SK-N-SH (cell line): ENCODE data around the gene CHST15. TPM values are rescaled to one million over a fixed set of nuclear protein-coding genes. Genes with fewer than 3 reads are reported as not detected.

ENCODE experiments used
- CTCF ChIA-PET: fragments of 300-600, 350-600 bp; formaldehyde crosslinking; extraction: SDS; loops from one replicate; lab custom pipeline; 2021; lab: Yijun Ruan, JAX
- POLR2A ChIA-PET: fragments of 350-600 bp; sonication (Branson Sonifier 250); formaldehyde crosslinking; extraction: SDS; loops from one replicate; lab custom pipeline; 2020; ENCODE audit warnings: antibody characterized with exemption, inconsistent platforms; lab: Yijun Ruan, JAX
- DNase-seq: peaks from one replicate; pipeline ENCODE4 v3.0.0; 2012
- H2AFZ ChIP-seq: fragments of 200-600 bp; sonication (generic); 2 replicates; pipeline ENCODE4 v1.8.1; 2016; ENCODE audit warnings: antibody characterized with exemption, mild to moderate bottlenecking, low read depth
- H3F3A ChIP-seq: fragments of 200-600 bp; sonication (generic); replicated peaks from 2 replicates; pipeline ENCODE3; 2016; ENCODE audit warnings: antibody characterized with exemption, mild to moderate bottlenecking; ENCODE audit not compliant: insufficient read depth
- H3K27ac ChIP-seq, 2 experiments: fragments of 200-500 bp in 1 of 2; fragments of 200-600 bp in 1 of 2; sonication (Bioruptor generic) in 1 of 2; sonication (generic), shearing (Covaris generic) in 1 of 2; 2 replicates each; pipeline versions ENCODE4 v1.5.1 to v1.6.1; 2014 to 2016; ENCODE audit warnings: low read depth in 2 of 2, inconsistent platforms in 1 of 2, low read length in 1 of 2, mild to moderate bottlenecking in 1 of 2, mixed read lengths in 1 of 2
- H3K27me3 ChIP-seq: fragments of 200-600 bp; sonication (generic), shearing (Covaris generic); 2 replicates; pipeline ENCODE4 v1.6.1; 2016; ENCODE audit warnings: mixed run types; ENCODE audit not compliant: insufficient read depth
- H3K36me3 ChIP-seq, 2 experiments: fragments of 200-500 bp in 1 of 2; fragments of 200-600 bp in 1 of 2; sonication (Bioruptor generic) in 1 of 2; sonication (generic) in 1 of 2; replicated peaks in 1 of 2; 2 replicates each; pipeline versions ENCODE3 to v1.5.1; 2014 to 2016; ENCODE audit warnings: low read length in 1 of 2, mild to moderate bottlenecking in 1 of 2; ENCODE audit not compliant: insufficient read depth in 2 of 2, control insufficient read depth in 1 of 2
- H3K4me1 ChIP-seq, 2 experiments: fragments of 200-500 bp in 1 of 2; fragments of 200-600 bp in 1 of 2; sonication (Bioruptor generic) in 1 of 2; sonication (generic), shearing (Covaris generic) in 1 of 2; 2 replicates each; pipeline versions ENCODE4 v1.5.1 to v1.6.1; 2014 to 2016; ENCODE audit warnings: low read depth in 1 of 2, low read length in 1 of 2, mixed run types in 1 of 2; ENCODE audit not compliant: insufficient read depth in 2 of 2, control insufficient read depth in 1 of 2
- H3K4me2 ChIP-seq: fragments of 200-600 bp; sonication (generic), shearing (Covaris generic); 2 replicates; pipeline ENCODE4 v1.6.1; 2017; ENCODE audit warnings: mixed run types
- H3K4me3 ChIP-seq, 2 experiments: fragments of 200-500 bp in 1 of 2; fragments of 200-600 bp in 1 of 2; sonication (Bioruptor generic) in 1 of 2; sonication (generic), shearing (Covaris generic) in 1 of 2; 2 replicates each; pipeline versions ENCODE4 v1.5.1 to v1.8.1; 2014 to 2016; ENCODE audit warnings: low read depth in 2 of 2, inconsistent platforms in 1 of 2, low read length in 1 of 2, mild to moderate bottlenecking in 1 of 2, mixed read lengths in 1 of 2, moderate library complexity in 1 of 2
- H3K79me2 ChIP-seq: fragments of 200-600 bp; sonication (generic); 2 replicates; pipeline ENCODE4 v1.8.1; 2017; ENCODE audit warnings: mild to moderate bottlenecking; ENCODE audit not compliant: insufficient read depth
- H3K9ac ChIP-seq: fragments of 200-600 bp; sonication (generic); 2 replicates; pipeline ENCODE4 v1.6.1; 2017; ENCODE audit warnings: mixed run types
- H3K9me2 ChIP-seq: fragments of 200-600 bp; sonication (generic); 2 replicates; pipeline ENCODE4 v1.6.1; 2017; ENCODE audit warnings: mixed run types
- H3K9me3 ChIP-seq: fragments of 200-600 bp; sonication (generic); 2 replicates; pipeline ENCODE4 v1.6.1; 2017; ENCODE audit warnings: mixed run types, mild to moderate bottlenecking, moderate library complexity
- H4K20me1 ChIP-seq: fragments of 200-600 bp; sonication (generic); 2 replicates; pipeline ENCODE4 v1.6.1; 2017; ENCODE audit warnings: mild to moderate bottlenecking, mixed run types; ENCODE audit not compliant: insufficient read depth
- CTCF ChIP-seq: fragments of 200-600 bp; sonication (generic); IDR thresholded peaks from 2 replicates; pipeline ENCODE4 v1.6.1; 2017; ENCODE audit warnings: antibody characterized with exemption, mild to moderate bottlenecking, moderate library complexity
- EP300 ChIP-seq, 2 experiments: IDR thresholded peaks; 2 replicates each; pipeline versions ENCODE4 v1.4.0 to v1.6.1; 2012; ENCODE audit warnings: borderline replicate concordance in 1 of 2, low read depth in 1 of 2, low read length in 1 of 2
- EZH2phosphoT487 ChIP-seq: fragments of 200-600 bp; sonication (generic); IDR thresholded peaks from 2 replicates; pipeline ENCODE4 v1.6.1; 2017; ENCODE audit warnings: low read depth, mixed run types, mild to moderate bottlenecking, antibody characterized with exemption, moderate library complexity, borderline replicate concordance
- GABPA ChIP-seq: IDR thresholded peaks from 2 replicates; pipeline ENCODE4 v1.4.0; 2012; ENCODE audit warnings: low read depth, mild to moderate bottlenecking
- GATA2 ChIP-seq: sonication (generic); formaldehyde crosslinking; IDR thresholded peaks from 2 replicates; pipeline ENCODE4 v1.5.0; 2020; ENCODE audit warnings: mild to moderate bottlenecking, missing genetic modification reagents
- JUND ChIP-seq: IDR thresholded peaks from 2 replicates; pipeline ENCODE4 v1.4.0; 2012
- MAX ChIP-seq: IDR thresholded peaks from 2 replicates; pipeline ENCODE4 v1.4.0; 2012; ENCODE audit warnings: low read depth
- NFIC ChIP-seq: IDR thresholded peaks from 2 replicates; pipeline ENCODE4 v1.4.0; 2012; ENCODE audit warnings: borderline replicate concordance
- NRF1 ChIP-seq: IDR thresholded peaks from 2 replicates; pipeline ENCODE4 v1.6.1; 2012; ENCODE audit warnings: low read depth, mild to moderate bottlenecking, low read length
- RCOR1 ChIP-seq: fragments of 150-350 bp; IDR thresholded peaks from 2 replicates; pipeline ENCODE4 v1.6.1; 2017; ENCODE audit warnings: antibody characterized with exemption, low read length
- REST ChIP-seq: IDR thresholded peaks from 2 replicates; pipeline ENCODE4 v1.6.1; 2012; ENCODE audit warnings: mild to moderate bottlenecking, low read depth, low read length, moderate library complexity
- SIN3A ChIP-seq: IDR thresholded peaks from 2 replicates; pipeline ENCODE4 v1.6.1; 2012; ENCODE audit warnings: low read depth, mild to moderate bottlenecking, low read length, moderate library complexity, borderline replicate concordance
- SMC3 ChIP-seq: IDR thresholded peaks from 2 replicates; pipeline ENCODE4 v1.6.1; 2012; ENCODE audit warnings: low read depth, low read length, improper control_type of control experiment
- TAF1 ChIP-seq: IDR thresholded peaks from 2 replicates; pipeline ENCODE4 v1.6.1; 2012; ENCODE audit warnings: low read depth, mild to moderate bottlenecking, low read length, moderate library complexity, borderline replicate concordance
- TCF12 ChIP-seq: IDR thresholded peaks from 2 replicates; pipeline ENCODE4 v1.4.0; 2012
- TEAD4 ChIP-seq: IDR thresholded peaks from 2 replicates; pipeline ENCODE4 v1.4.0; 2012; ENCODE audit warnings: mild to moderate bottlenecking, borderline replicate concordance; ENCODE audit not compliant: insufficient read depth
- YY1 ChIP-seq: IDR thresholded peaks from 2 replicates; pipeline ENCODE4 v1.4.0; 2012; ENCODE audit warnings: low read depth, mild to moderate bottlenecking
- WGBS: methylation state at CpG from one replicate; pipeline ENCODE4 v1.1.6; 2017; ENCODE audit warnings: low lambda C conversion rate; 5-methylcytosine and 5-hydroxymethylcytosine counted together
- polyA plus RNA-seq, 3 experiments: library from polyadenylated mRNA; depleted of rRNA; stranded (reverse); fragments of >200 nt; gene quantifications; 2 replicates each; pipeline ENCODE4 v1.2.3, GENCODE V29; 2012
- TF ChIP-seq, protein P1 (sequence below): fragments of 150-350 bp; IDR thresholded peaks from 2 replicates; pipeline ENCODE4 v1.6.1; 2016; ENCODE audit warnings: mild to moderate bottlenecking, low read depth, low read length

CHST15 gene
- polyA plus RNA-seq, 1 of the 3 experiments (the other 2 are of a cell fraction) = 0.02 TPM

- CTCF ChIA-PET = interaction anchor here (0.8 to 1.1 kb wide), 4 partner anchors 9 to 45 kb away, joined by 3 to 4 read pairs (median 3); no protein-coding TSS in a partner anchor
These were observed 53.9 kb downstream of the CHST15 start for GRCh38 chr10:124039483-124040013.

GRCh38 chr10:124037784-124038183 is 55.6 kb downstream of the CHST15 start:
- CTCF ChIA-PET = interaction anchor here (1.9 kb wide), 1 partner anchor 43 kb away, joined by 8 read pairs; no protein-coding TSS in a partner anchor
- no peak for TF ChIP-seq SIN3A
- no peak for TF ChIP-seq EZH2phosphoT487
- TF ChIP-seq NFIC = no peak
- no peak for TF ChIP-seq NRF1
- no peak for TF ChIP-seq SMC3
- TF ChIP-seq TAF1 = no peak
- TF ChIP-seq MAX = no peak
- TF ChIP-seq TCF12 = no peak
- TF ChIP-seq, protein P1, sequence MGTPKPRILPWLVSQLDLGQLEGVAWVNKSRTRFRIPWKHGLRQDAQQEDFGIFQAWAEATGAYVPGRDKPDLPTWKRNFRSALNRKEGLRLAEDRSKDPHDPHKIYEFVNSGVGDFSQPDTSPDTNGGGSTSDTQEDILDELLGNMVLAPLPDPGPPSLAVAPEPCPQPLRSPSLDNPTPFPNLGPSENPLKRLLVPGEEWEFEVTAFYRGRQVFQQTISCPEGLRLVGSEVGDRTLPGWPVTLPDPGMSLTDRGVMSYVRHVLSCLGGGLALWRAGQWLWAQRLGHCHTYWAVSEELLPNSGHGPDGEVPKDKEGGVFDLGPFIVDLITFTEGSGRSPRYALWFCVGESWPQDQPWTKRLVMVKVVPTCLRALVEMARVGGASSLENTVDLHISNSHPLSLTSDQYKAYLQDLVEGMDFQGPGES = no peak
- no peak for TF ChIP-seq GABPA
- no peak for TF ChIP-seq RCOR1
- no peak for TF ChIP-seq TEAD4
- no peak for TF ChIP-seq CTCF
- TF ChIP-seq YY1 = no peak
- TF ChIP-seq EP300 (IDR thresholded peaks at IDR 0.05; ENCODE audit: borderline replicate concordance in 1 of 2, low read depth in 1 of 2, low read length in 1 of 2) = no peak

More at GRCh38 chr10:124039483-124040013, 53.9 kb downstream of the CHST15 start:
- Histone ChIP-seq H3K4me2 (no peak overlapping the region), H3K79me2 (no peaks in the 10 kb centered on the region), H3K9me2 (no peaks in the 10 kb centered on the region)
- TF ChIP-seq JUND (no peak), GATA2 (CRISPR knock-in tag) (peak; percentile 12; the same call in 1 of the 2 replicates), REST (no peak)
- TF ChIP-seq, all 33 proteins: peak for 1
- Histone ChIP-seq H3K4me3 (no peak overlapping the region), H3K27me3 (no peaks in the 10 kb centered on the region), H3K4me1 (peaks cover 0 to 2% of the 10 kb centered on the region in 2 experiments; a peak in 1 of 4 replicates), H4K20me1 (no peaks in the 10 kb centered on the region), H3K9me3 (no peaks in the 10 kb centered on the region), H3K27ac (no peak overlapping the region), H3K9ac (no peak overlapping the region), H3K36me3 (no peaks in the 10 kb centered on the region), H3F3A (no peaks in the 10 kb centered on the region), H2AFZ (no peak overlapping the region)
- POLR2A ChIA-PET = no interaction called here
- 55% methylated on average over 9 of the region's 11 CpGs for WGBS
- peak; percentile 51 for DNase-seq

More at GRCh38 chr10:124037784-124038183, 55.6 kb downstream of the CHST15 start:
- H3K9me3 ChIP-seq = no peaks in the 10 kb centered on the region
- no peak overlapping the region for H3K4me3 ChIP-seq
- no peaks in the 10 kb centered on the region for H4K20me1 ChIP-seq
- POLR2A ChIA-PET = no interaction called here
- peaks cover 0 to 4% of the 10 kb centered on the region in 2 experiments; a peak in 1 of 4 replicates for H3K4me1 ChIP-seq
- H3K36me3 ChIP-seq = no peaks in the 10 kb centered on the region
- no peaks in the 10 kb centered on the region for H3K27me3 ChIP-seq
- H3K9me2 ChIP-seq = no peaks in the 10 kb centered on the region
- no peak overlapping the region for H3K27ac ChIP-seq
- no peaks in the 10 kb centered on the region for H3F3A ChIP-seq
- no peak overlapping the region for H3K9ac ChIP-seq
- WGBS = 49% methylated on average over 8 of the region's 8 CpGs
- no peak overlapping the region for H2AFZ ChIP-seq
- no peak overlapping the region for H3K4me2 ChIP-seq
- no peak for DNase-seq
- no peaks in the 10 kb centered on the region for H3K79me2 ChIP-seq
